ENCODE measurements around the gene CNBP. TPM values are rescaled to one million over a fixed set of nuclear protein-coding genes. Genes with fewer than 3 reads are reported as not detected.
A peak's percentile ranks its signal among the peaks of the same experiment; 100 is the strongest.

CNBP gene
- total RNA-seq, 1 experiment from 2014 or later = 353 TPM

- ChIA-PET RAD21 (ENCODE audit: low non-redundant PET in 1 of 2, low total read pairs in 2 of 2, uncharacterized antibody in 2 of 2, unreplicated experiment in 2 of 2) (no interaction called here), POLR2A (interaction anchor here (0.6 to 1.9 kb wide), 5 partner anchors 20 to 82 kb away, joined by 3 to 7 read pairs (median 3); partner anchors contain the start of genes CNBP and RAB43), CTCF (interaction anchor here (0.6 to 3.1 kb wide), 7 partner anchors 10 to 193 kb away, joined by 3 to 49 read pairs (median 5); partner anchors contain the start of gene CNBP)
- H3K9me3 ChIP-seq (ENCODE audit: control insufficient read depth in 1 of 2, insufficient read depth in 1 of 2, low read depth in 1 of 2, low read length in 2 of 2) = no peaks in the 10 kb centered on the region
- peak; percentile 39; the same call in 1 of the 2 replicates for TF ChIP-seq POLR2AphosphoS5 (IDR thresholded peaks at IDR 0.05; ENCODE audit: low read depth, low read length)
- peak in 2 of 3 experiments; percentile 15 to 31; a peak in 3 of 6 replicates for TF ChIP-seq CTCF (IDR thresholded peaks at IDR 0.05 in 2 of 3, conservative IDR thresholded peaks at IDR 0.05 in 1 of 3; ENCODE audit: borderline replicate concordance in 1 of 3, insufficient read depth in 1 of 3, low read depth in 2 of 3, low read length in 2 of 3)
- TF ChIP-seq ZNF274 (IDR thresholded peaks at IDR 0.05; ENCODE audit: low read depth, low read length) = no peak
- H3K36me3 ChIP-seq (ENCODE audit: control insufficient read depth in 1 of 2, insufficient read depth in 2 of 2, low read length in 2 of 2) = peaks cover 18 to 22% of the 10 kb centered on the region in 2 experiments; a peak in 3 of 4 replicates
- H3K9ac ChIP-seq (ENCODE audit: low read length) = peak overlapping the region; percentile 82
- peaks cover 36% of the 10 kb centered on the region for H3K79me2 ChIP-seq (ENCODE audit: insufficient read depth, low read length)
- BruUV-seq (replicated peaks) = no TSS peak
- H3K27ac ChIP-seq (ENCODE audit: low read depth, low read length) = peak overlapping the region; percentile 85; the same call in 1 of the 2 replicates
- H2AFZ ChIP-seq (ENCODE audit: low read depth, low read length, poor library complexity, severe bottlenecking) = no peak overlapping the region
- peak overlapping the region; percentile 79 to 95 for H3K4me3 ChIP-seq (replicated peaks in 1 of 2; ENCODE audit: low read depth in 1 of 2, low read length in 2 of 2)
- no peaks in the 10 kb centered on the region for H3K9me2 ChIP-seq (ENCODE audit: insufficient read depth)
- H3K4me2 ChIP-seq (ENCODE audit: low read length) = peak overlapping the region; percentile 89
- peaks cover 10 to 22% of the 10 kb centered on the region in 2 experiments; a peak in 3 of 4 replicates for H3K4me1 ChIP-seq (ENCODE audit: control insufficient read depth in 1 of 2, insufficient read depth in 2 of 2, low read length in 2 of 2)
- intact Hi-C loops (cut with micrococcal nuclease) = no loop called here
- DNase-seq (ENCODE audit: low read depth, low spot score) (no peak), ATAC-seq (no peak)
- H3K27me3 ChIP-seq (ENCODE audit: insufficient read depth, low read length) = no peaks in the 10 kb centered on the region
- 0 out of 2 replicates have a peak, but pooled peaks cover 5% of the 10 kb centered on the region for H4K20me1 ChIP-seq (ENCODE audit: insufficient read depth)
These were observed 20.7 kb downstream of the CNBP start for GRCh38 chr3:129162729-129163579.
